NOMO-1 treated with dmso at 0.1 percent for 144 hours (cell line): ENCODE results near the gene RTN4RL2.

ENCODE experiments used
- DNase-seq: peaks from one replicate; lab custom pipeline; 2025; ENCODE audit not compliant: unreplicated experiment; lab: John Stamatoyannopoulos, UW

RTN4RL2 gene

GRCh38 chr11:57479911-57480310, 19.6 kb downstream of the RTN4RL2 start:
- no peak for DNase-seq

DNA sequence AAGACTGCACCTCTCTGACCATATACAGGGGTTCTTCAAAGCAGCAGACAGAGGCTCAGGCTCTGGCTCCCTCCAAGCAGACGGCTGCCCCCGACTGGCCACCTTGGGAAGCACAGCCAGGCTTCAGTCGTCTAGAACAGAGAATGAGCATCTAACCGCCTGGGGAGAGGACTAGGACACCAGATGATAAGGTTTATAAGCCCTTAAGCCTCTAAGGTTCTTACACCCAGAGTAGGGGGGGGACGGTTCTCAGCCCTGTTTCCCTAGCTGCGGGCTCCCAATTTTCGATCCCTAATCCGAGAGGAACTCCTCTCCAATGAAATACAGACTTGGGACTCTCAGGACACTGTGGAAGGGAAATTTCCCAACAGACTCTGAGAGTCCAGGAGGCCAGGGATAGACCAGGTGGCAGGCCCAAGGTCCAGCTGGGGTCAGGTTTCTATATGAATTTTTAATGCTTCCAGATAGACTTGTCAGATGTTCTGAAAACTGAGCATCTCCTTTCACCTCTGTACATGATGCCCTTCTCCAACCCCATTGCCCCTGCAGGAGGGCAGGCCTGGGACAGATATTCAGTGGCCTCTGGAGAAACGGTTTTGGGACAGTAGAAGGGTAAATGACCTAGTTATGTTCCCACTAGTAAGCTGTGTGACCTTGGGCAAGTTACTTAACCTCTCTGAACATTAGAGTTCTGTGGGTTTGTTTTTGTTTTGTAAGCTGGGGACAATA, 20.2 kb downstream of the RTN4RL2 start:
- DNase-seq = peak; percentile 66

DNA sequence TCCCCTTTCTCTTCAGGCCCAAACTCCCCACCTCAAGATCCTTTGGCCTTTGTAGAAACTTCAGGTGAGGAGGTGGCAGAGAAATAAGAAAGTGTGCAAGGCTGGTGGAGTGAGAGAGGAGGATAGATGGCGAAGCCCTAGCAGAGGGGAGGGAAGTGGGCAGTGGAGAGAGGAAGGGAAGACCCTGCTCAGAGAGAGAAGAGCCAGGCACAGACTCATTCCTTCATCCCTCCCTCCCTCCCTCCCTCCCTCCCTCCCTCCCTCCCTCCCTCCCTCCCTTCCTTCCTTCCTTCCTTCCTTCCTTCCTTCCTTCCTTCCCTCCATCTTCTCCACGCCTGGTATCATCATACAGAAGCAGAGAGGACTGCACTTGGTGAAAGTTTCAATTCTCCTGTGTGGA, 21.0 kb downstream of the RTN4RL2 start:
- DNase-seq = no peak

DNA sequence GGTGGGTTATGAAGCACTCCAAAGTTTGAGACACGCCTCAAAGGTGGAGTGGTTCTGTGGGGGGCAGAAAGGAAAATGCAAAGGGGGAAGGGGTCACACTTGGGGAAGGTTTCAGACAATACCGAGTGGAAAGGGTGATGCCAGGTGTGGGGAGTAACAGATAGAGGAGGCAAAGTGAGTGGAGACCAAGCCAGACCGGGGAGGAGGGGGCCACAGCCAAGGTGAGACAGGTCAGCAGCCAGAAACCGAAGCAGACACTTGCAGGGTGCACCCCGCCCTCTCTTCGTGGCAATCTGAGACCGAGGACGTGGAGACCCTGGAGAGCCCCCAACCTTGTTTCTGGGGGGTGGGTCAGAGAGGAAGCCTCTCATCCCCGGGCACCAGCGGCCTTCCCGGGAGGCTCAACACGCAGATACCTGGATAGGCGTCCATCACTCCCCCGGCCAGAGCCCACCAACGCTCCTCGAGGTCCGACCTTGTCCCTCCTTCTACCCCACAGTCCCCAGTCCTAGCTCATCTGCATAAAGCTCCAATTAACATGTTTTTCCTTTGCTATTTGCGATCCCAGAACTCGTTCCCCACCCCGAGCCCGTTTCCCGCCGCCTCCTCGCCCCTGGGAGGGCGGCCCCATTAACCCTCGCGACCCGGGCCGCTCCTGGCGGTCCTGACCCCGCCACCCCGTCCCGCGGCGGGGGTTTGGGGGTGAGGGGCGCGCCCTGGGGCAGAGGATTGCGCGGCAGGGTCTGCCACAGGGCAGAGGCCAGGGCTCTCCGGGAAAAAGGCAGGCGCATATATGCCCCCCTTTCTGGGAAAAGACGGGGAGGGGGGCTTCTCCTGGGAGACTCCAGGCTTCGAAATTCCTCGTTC, 21.8 kb downstream of the RTN4RL2 start:
- no peak for DNase-seq

DNA sequence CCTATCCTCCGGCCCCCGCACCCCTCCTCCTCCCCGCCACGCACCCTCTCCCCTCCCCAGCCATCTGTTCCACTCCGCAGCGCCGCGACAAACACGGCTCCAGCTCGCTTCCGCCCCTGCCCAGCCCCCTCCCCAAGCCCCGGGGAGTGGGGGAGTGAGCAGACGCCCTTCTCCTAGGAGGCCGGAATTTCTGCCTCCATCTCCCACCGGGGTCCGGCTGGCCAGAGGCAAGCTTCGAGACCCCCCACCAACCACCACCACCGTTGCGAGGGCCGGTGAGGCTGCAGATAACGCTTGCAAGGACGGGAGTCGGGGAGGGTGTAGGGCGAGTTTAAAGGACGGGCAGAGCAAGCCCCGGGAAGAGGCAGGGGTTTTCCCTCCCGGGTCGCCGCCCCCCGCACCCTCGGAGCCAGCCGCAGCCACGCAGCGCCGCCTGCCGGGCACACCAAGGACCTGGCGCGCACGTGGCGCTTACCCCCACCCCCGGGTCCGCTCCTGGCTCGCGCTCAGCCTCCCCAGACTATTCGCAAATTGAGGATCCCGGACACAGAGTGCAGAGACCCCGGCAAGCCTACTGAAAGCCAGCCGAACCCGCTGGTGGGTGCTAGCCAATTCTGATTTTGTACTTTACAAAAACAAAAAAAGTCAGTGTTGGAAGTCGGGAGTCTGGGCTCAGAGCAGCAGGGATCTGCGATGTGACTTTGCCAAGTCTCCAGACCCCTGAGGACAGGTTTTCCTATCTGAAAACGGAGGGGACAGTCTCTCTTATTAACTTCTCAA, 22.6 kb downstream of the RTN4RL2 start:
- DNase-seq = no peak

DNA sequence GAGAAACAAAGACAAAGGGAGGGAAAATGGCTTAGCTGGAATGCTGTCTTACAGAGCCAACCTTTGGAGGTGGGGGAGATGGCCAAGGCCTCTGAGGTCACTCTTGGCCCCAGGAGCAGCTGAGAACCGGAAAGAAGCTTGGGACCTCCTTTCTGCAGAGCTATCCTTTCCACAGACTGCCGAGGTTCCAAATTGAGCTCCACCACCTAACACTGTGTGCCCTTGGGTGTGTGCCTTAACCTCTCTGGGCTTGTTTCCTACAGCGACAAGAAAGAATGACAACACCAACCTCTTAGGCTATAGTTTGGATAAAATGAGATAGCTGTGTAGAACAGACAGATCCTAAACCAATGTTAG, 23.2 kb downstream of the RTN4RL2 start:
- no peak for DNase-seq

- peak; percentile 89 for DNase-seq
These were observed 23.9 kb downstream of the RTN4RL2 start for GRCh38 chr11:57484141-57484710.

DNA sequence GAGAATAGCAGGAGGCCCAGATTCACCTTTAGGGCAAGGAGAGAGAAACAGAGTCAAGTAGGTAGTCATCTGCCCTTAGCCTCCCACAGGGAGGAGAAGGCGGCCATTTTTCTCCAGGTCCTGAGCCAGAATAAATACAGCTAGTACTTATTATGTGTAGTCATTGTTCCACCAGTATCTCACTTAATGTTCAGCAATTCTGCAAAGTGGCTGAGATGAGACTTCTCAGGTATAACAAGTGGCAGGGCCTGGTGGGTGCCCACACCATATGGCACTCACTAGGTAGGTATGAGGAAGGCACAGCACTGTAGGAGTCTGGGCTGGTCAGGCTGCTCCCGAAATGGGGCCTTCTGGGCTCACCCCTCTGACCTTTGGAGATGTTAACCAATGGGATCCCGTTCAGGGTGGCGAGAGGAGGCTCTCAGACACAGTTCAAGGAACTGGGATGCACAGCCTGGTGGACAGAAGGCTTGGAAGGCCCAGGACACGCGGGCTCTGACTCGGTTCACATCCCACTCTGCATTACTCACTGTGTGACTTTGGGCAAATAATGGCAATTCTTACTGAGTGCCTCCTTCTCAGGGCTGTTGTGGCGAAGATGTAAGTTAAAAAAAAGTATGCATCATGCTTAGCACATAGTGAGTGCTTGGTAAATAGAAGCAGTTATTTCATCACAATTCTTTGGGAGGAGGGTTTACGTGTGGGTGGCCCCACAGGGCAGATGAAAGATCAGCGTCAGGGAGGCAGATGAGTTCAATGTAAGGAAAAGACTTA, 25.1 kb downstream of the RTN4RL2 start:
- peak; percentile 81 for DNase-seq

GRCh38 chr11:57487021-57487778, 26.9 kb downstream of the RTN4RL2 start:
- no peak for DNase-seq

DNA sequence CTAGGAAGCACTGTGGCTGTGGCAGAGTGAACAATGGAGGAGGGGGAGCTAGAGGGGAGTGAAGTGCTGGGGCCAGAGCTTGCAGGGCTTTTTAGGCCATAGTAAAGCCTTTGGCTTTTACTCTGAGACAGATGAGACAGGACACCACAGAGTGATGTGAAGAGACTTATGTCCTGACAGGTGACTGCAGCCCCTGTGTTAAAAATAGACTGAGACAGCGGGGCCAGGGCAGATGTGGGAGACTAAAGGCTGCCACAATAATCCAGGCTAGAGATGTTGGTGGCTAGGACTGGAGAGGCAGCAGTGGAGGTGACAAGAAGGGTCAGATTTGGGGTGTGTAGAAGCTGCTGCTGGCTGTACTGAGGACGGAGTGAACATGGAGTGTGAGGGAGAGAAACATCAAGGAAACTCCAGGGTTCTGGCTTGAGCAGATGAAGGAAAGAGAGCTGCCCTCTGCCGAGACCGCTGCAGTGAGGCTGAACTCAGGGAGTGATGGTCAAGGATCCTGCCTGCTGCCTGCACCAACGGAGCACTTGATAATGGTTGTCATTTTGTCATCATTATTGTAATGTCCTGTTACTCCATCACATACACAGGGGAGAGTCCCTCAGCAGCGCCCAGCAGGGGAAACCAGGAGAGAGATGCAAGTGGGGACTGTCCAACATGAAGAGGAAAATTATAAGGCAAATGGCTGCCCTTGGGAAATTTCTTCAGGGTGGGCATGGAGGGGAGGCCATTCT, 27.8 kb downstream of the RTN4RL2 start:
- no peak for DNase-seq

DNA sequence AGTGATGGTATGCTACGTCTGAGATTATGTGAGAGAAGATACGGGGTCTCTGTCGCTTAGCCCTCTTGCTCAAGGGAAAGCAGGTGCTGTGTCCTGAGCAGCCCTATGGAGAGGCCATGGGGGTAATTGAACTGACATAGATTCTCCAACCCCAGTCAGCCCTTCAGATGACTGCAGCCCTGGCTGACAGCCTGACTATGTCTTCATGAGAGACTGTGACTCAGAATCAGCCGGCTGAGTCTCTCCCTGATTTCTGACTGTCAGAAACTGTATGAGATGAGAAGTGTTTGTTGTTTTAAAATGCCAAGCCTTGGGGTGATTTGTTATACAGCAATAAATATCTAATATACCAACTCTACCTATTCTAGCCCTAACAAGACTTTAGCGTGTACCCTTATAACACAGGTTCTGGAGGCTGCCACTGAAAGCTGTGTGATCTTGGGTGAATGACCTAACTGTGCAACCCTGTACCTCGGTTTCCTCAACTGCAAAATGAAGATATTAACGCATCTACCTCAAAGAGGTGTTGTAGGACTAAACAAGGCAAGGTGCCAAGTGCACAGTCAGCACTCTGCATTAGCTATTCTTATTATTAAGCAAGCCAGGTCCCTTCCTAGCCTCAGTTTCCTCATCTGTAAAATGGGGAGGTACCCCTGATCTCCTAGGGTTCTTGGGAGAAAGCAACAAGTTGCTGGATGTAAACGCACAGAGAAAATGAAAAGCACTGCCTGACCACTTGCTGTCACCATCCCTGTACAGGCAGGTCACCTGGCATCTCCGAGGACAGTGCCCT, 30.3 kb downstream of the RTN4RL2 start:
- DNase-seq = no peak

DNA sequence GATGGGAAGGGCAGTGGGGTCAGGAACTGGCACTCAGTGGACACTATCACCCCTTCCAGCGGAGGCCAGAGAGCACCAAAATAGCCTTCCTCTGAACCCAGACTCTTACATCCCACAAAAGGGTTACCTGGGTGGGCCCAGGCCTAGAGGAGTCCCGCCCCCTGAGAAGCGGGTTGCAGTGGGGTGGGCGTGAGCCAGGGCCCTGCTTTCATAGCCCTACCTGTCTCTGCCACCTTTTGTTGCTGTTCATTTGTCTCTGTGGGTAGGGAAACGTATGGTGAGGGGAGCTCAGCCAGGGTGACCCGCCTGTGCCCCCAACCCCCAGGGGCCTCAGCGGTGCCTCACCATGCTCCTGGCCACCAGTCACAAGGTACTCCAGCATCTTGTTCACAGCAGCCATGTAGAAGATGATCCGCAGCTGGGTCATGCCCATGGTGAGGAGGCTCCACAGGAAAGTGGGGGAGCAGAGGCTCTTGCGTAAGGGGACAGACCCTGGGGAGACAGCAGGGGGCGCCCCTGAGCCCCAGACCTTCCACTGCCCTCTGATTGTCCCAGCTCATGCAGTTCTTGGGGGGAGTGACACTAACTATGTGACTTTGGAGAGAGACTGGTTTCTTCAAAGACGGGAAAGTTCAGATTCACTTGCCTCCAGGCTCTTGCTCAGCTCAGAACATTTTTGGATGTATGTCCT, 31.2 kb downstream of the RTN4RL2 start:
- DNase-seq = peak; percentile 26

DNA sequence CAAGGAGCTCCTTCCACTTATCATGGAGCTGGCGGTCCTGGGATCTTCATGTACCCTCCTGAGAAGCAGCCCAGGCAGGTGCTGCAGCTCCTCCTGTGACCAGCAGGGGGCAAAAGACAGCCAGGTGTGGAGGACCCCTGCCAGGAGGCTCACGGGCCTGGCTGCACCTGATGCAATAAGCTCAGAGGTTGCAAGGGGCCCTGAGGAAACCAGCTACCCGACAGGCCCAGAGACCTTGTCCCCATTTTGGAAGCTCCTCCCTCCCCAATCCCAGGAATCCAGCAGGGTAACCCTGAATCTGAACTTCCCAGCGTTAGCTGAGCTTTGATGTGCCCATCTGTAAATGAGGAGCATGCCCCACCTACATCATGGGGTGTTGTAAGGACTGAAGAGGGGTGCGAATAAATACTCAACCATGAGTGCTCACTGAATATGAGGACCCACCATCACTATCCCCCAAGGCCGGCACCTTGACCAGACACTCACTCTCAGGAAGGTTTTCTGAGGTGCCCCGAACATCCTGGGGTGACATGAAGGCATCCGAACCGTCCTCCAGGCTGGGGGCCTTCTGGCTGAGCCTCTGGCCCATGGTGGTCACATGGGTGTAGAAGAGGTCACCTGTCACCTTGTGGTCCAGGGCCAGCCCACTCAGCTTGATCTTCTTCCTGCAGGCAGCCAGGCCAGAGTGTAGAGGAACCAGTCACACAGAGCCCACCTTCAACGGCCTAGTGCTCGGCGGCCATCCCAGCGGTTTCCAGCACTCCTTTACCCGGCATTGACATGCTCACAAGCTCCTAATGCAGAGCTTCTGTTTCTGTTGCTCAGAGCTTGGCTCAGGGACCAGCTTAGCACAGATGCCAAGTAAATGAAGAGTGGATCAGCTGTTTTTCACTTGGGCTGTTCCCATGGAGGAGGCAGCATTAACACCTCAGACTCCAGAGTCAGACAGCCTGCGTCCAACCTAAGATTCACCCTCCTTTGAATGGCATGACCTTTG, 33.5 kb downstream of the RTN4RL2 start:
- DNase-seq = no peak

GRCh38 chr11:57496109-57496820, 35.9 kb downstream of the RTN4RL2 start:
- no peak for DNase-seq

DNA sequence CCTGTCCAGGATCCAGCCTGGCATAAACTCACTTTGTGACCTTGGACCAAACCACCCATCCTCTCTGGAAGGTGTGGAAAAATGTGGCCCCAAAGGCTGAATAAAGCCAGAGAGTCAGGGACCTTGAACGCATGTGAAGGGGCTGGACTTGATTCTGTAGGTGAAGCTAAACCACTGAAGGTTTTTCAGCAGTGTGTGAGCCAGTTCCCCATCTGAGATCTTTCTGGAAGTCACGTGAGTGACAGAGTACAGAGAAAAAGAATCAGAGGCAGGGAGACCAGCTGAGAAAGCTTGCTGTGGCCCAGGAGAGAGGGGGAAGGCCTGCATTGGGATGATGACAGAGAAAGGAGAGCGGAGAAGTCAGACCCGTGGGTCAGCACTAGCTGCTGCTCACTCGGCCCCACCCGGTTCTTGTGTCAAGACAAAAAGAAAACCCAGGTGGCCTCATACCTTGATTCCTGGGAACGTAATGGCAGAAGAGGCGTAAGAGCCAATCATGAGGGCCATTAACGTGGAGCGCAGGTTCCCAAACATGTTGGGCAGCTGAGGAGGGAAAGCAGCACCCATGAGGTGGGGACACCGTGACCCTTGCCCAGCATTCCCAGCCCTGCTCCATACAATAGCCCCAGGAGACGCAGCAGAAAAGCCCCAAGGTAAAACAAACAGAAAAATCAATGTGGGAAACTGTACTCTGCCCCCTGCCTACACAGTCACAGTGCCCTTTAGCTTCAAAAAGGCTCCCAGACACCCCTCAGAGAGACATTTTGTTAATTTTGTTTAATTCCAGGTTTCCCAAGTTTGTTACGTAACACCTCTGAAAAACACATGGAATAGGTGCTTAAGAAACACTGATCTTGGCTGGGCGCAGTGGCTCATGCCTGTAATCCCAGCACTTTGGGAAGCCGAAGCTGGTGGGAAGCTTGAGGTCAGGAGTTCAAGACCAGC, 37.2 kb downstream of the RTN4RL2 start:
- DNase-seq = no peak
